Prostate gland (tissue), 2 donors: Measurements from ENCODE around the gene ODC1. TPM values are rescaled to one million over a fixed set of nuclear protein-coding genes. Genes with fewer than 3 reads are reported as not detected.

Experiments
- DNase-seq: peaks from one replicate; pipeline ENCODE4 v3.0.0-alpha.2; 2019; ENCODE audit warnings: low spot score
- H3K27ac ChIP-seq, 2 donors: fragments of 200-600 bp; sonication (generic); 2 replicates each; pipeline ENCODE4 v1.5.1; 2017 to 2019
- H3K27me3 ChIP-seq: fragments of 200-600 bp; sonication (generic); replicated peaks from 2 replicates; pipeline ENCODE4 v1.5.1; 2019; ENCODE audit not compliant: insufficient read depth
- H3K36me3 ChIP-seq, 2 donors: fragments of 200-600 bp; sonication (generic); 1 replicate in 1 of 2; 2 replicates in 1 of 2; pipeline versions ENCODE4 v1.5.1 to v1.8.1; 2017 to 2019
- H3K4me1 ChIP-seq: fragments of 200-600 bp; sonication (generic); replicated peaks from 2 replicates; pipeline ENCODE4 v1.5.1; 2019
- H3K4me3 ChIP-seq, 2 donors: fragments of 200-600 bp; sonication (generic); 2 replicates each; pipeline ENCODE4 v1.5.1; 2017 to 2019
- H3K9me3 ChIP-seq: fragments of 200-600 bp; sonication (generic); 2 replicates; pipeline ENCODE4 v1.5.1; 2017
- POLR2A ChIP-seq: fragments of 450-650 bp; IDR thresholded peaks from one replicate; pipeline ENCODE4 v1.6.1; 2016; ENCODE audit warnings: antibody characterized with exemption, mild to moderate bottlenecking
- POLR2AphosphoS5 ChIP-seq: sonication (generic); formaldehyde crosslinking; IDR thresholded peaks from one replicate; pipeline ENCODE4 v1.6.1; 2017; ENCODE audit warnings: antibody characterized with exemption
- WGBS: methylation state at CpG from one replicate; pipeline ENCODE4 v1.1.5; 2018; 5-methylcytosine and 5-hydroxymethylcytosine counted together
- intact Hi-C: fragments of 100-400 bp; cut with DNase I; formaldehyde crosslinking; loops from one replicate; pipeline ENCODE4 v1.14.2; 2022
- total RNA-seq, 2 donors: library from RNA; depleted of rRNA; stranded (reverse); fragments of >200 nt; gene quantifications; one replicate each; pipeline ENCODE4 v1.1.0, GENCODE V29; 2016
- TF ChIP-seq, protein P1 (sequence below), 4 experiments: fragments of 200-600 bp in 2 of 4; fragments of 450-650 bp in 2 of 4; sonication (generic) in 2 of 4; IDR thresholded peaks; 1 replicate in 3 of 4; 2 replicates in 1 of 4; pipeline ENCODE4 v1.5.1; 2016 to 2019; ENCODE audit warnings: antibody characterized with exemption in 4 of 4, mild to moderate bottlenecking in 2 of 4, moderate library complexity in 2 of 4

The ODC1 gene
- total RNA-seq, 2 donors from 2014 or later = 147 to 261 TPM

DNA sequence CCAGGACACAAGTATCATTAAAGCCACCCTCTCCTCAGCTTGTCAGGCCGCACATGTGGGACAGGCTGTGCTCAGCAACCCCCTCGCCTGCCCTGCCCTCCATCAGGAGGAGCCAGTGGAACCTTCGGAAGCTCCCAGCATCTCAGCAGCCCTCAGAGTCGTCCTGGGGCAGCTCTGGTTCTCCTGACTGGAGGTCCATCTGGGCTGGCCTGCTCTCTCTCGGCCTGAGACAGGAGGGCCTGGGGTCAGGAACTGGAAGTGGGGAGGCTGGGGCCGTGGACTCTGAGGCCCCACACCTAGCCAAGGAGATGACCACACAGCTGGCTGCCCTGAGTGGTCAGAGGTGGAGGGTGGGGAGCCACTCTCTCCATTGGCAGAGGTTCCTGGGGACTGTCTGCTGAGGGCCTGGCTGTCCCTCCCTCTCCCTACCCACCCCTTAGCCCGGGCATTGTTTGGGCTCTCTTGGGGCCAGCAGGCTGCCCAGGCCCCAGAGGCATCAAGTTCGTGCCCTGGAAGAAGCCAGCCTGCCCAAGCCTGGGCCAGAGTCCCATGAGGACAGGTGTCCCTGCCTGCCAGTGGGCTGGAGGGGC, 23.1 kb downstream of the ODC1 start:
- Histone ChIP-seq H3K4me1 (no peaks in the 10 kb centered on the region), H3K27ac (no peak overlapping the region), H3K4me3 (no peak overlapping the region), H3K27me3 (no peaks in the 10 kb centered on the region), H3K36me3 (no peaks in the 10 kb centered on the region), H3K9me3 (no peaks in the 10 kb centered on the region)
- TF ChIP-seq POLR2A (no peak), POLR2AphosphoS5 (no peak)
- TF ChIP-seq, protein P1, sequence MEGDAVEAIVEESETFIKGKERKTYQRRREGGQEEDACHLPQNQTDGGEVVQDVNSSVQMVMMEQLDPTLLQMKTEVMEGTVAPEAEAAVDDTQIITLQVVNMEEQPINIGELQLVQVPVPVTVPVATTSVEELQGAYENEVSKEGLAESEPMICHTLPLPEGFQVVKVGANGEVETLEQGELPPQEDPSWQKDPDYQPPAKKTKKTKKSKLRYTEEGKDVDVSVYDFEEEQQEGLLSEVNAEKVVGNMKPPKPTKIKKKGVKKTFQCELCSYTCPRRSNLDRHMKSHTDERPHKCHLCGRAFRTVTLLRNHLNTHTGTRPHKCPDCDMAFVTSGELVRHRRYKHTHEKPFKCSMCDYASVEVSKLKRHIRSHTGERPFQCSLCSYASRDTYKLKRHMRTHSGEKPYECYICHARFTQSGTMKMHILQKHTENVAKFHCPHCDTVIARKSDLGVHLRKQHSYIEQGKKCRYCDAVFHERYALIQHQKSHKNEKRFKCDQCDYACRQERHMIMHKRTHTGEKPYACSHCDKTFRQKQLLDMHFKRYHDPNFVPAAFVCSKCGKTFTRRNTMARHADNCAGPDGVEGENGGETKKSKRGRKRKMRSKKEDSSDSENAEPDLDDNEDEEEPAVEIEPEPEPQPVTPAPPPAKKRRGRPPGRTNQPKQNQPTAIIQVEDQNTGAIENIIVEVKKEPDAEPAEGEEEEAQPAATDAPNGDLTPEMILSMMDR (IDR thresholded peaks at IDR 0.05) = no peak
- intact Hi-C loops = no loop called here
- DNase-seq = no peak
- 91% methylated on average over 8 of the region's 8 CpGs for WGBS

DNA sequence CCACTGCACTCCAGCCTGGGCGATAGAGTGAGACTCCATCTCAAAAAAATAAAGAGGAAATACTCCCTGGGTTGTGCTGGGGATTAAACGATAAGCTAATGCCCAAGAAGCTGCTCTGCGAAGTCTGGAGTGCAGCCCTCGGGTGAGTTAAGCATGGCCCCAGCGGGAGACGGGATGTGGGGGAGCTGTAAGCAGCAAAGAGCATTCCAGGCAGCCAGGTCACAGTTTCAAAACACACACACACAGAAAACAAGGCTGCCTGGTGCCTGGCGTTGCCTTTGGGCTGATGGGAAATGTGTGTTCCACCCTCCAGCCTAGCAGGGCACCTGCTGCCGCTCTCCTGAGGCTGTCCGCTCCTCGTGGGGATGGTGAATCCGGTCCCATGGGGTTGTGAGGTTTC, 24.1 kb downstream of the ODC1 start:
- H3K27ac ChIP-seq = no peak overlapping the region
- 96% methylated on average over 11 of the region's 11 CpGs for WGBS

DNA sequence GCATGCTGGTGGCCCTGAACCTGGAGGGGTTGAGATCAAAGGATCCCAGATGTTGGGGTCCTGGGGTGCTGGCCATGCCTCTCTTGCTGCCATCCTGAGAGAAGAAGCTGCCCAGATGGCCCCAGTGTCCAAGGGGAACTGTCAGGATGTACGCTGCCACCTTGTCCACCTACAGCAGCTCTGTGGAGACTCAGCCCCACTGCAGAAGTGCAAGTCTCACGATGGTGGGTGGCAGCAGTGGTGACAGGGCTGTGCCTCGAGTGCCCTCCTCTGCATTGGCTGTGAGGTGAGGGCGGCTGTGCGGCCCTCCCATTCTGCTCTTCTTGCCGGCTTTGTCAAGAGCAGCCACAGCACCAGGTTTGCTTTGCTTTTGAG, 24.7 kb downstream of the ODC1 start:
- TF ChIP-seq POLR2AphosphoS5 = no peak
- TF ChIP-seq, protein P1 (IDR thresholded peaks at IDR 0.05) = no peak
- TF ChIP-seq POLR2A = no peak
- H3K27me3 ChIP-seq = no peaks in the 10 kb centered on the region
- H3K36me3 ChIP-seq = no peaks in the 10 kb centered on the region
- intact Hi-C loops = no loop called here
- WGBS = 93% methylated on average over 5 of the region's 6 CpGs
- no peaks in the 10 kb centered on the region for H3K9me3 ChIP-seq
- no peak overlapping the region for H3K27ac ChIP-seq
- H3K4me3 ChIP-seq = no peak overlapping the region
- H3K4me1 ChIP-seq = no peaks in the 10 kb centered on the region
- DNase-seq = no peak

More for the DNA sequence above, 24.1 kb downstream of the ODC1 start:
- Histone ChIP-seq H3K4me3 (no peak overlapping the region), H3K9me3 (no peaks in the 10 kb centered on the region), H3K27me3 (no peaks in the 10 kb centered on the region), H3K36me3 (no peaks in the 10 kb centered on the region), H3K4me1 (no peaks in the 10 kb centered on the region)
- DNase-seq = no peak
- intact Hi-C loops = no loop called here
- TF ChIP-seq POLR2A (no peak), POLR2AphosphoS5 (no peak)
- TF ChIP-seq, protein P1 (IDR thresholded peaks at IDR 0.05) = no peak

DNA sequence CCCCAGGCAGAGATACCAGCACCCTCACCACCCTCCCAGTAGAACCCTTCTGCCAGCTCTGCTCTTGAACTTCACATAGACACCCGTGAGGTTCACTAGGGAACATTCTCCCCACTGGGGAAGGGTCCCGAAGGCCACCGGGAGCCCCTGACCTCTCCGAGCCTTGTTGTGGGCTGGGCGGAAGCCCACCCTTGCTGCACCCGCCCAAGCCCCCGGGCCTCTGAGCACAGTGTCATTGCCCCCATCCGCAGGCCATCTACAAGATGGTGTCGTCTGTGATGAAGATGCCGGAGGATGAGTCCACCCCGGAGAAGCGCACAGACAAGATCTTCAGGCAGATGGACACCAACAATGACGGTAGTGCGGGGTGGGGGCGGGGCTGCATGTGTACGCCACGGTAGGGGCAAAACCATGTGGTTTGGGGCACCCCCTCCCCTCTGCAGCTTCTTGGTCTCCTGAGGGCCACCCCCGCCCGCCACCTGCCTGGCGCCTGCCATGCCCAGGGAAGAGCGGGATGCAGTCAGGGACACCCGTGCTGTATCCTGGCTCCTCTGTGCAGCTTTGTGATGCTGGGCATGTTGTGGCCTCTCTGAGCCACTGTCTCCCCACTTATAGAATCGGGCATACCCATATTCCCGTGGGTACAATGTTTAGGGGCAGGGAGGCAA, 25.3 kb downstream of the ODC1 start:
- Histone ChIP-seq H3K27ac (no peak overlapping the region), H3K36me3 (no peaks in the 10 kb centered on the region), H3K9me3 (no peaks in the 10 kb centered on the region), H3K27me3 (no peaks in the 10 kb centered on the region), H3K4me1 (no peaks in the 10 kb centered on the region), H3K4me3 (no peak overlapping the region)
- intact Hi-C loops = no loop called here
- 93% methylated on average over 24 of the region's 24 CpGs for WGBS
- TF ChIP-seq, protein P1 (IDR thresholded peaks at IDR 0.05) = no peak
- TF ChIP-seq POLR2A (no peak), POLR2AphosphoS5 (no peak)
- DNase-seq = no peak

DNA sequence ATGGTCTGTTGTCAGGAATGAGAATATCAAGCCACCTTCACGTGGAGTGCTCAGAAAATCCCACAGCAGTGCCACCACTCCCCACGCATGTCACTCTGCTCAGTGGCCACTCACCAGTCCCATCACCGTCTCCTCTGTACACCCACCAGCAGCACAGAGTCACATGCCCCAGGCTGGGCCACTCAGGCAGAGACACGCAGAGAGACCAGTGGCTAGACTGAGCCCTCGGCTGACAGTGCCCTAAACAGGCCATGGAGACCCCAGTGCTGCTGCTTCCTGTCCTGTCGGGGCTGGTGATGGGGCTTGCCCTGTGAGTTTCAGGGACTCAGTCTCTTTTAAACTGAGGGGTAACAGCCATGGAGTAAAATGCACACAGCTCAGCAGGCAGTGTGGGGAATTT, 25.9 kb downstream of the ODC1 start:
- 91% methylated on average over 6 of the region's 6 CpGs for WGBS
- TF ChIP-seq, protein P1 (IDR thresholded peaks at IDR 0.05) = no peak
- TF ChIP-seq POLR2AphosphoS5 (no peak), POLR2A (no peak)
- no peaks in the 10 kb centered on the region for H3K36me3 ChIP-seq
- no peaks in the 10 kb centered on the region for H3K4me1 ChIP-seq
- no peaks in the 10 kb centered on the region for H3K27me3 ChIP-seq
- intact Hi-C loops = no loop called here
- no peak overlapping the region for H3K27ac ChIP-seq
- DNase-seq = no peak
- H3K9me3 ChIP-seq = no peaks in the 10 kb centered on the region
- no peak overlapping the region for H3K4me3 ChIP-seq
